GOT3 (cell line): ENCODE measurements around the gene DLGAP5.

Source experiments
- DNase-seq: peaks from one replicate; lab custom pipeline; 2025; ENCODE audit warnings: mixed read lengths; lab: John Stamatoyannopoulos, UW

DLGAP5 gene

GRCh38 chr14:55128386-55129085, 62.8 kb downstream of the DLGAP5 start:
- no peak for DNase-seq

GRCh38 chr14:55127460-55127951, 63.9 kb downstream of the DLGAP5 start:
- no peak for DNase-seq

- DNase-seq: no peak
Observed at GRCh38 chr14:55126932-55127459, 64.4 kb downstream of the DLGAP5 start.

DNA sequence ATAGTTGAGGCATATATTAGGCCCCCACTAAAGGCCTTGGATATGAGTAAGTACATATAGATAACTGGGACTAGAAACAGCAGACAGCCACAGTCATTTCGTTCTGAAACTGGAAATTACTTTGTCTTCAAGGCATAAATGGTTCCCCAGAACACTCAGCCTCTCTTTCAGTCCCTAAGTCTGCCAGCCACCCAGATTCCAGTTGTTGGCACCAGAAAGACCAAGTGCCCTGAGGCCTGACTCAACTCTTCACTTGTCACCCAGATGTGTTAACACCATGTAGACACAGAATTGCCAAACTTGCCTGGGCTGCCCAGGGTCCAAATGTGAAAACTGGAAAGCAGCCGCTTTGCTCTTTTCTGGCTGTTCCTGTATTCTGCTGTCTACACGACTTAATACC, 65.4 kb downstream of the DLGAP5 start:
- no peak for DNase-seq

DNA sequence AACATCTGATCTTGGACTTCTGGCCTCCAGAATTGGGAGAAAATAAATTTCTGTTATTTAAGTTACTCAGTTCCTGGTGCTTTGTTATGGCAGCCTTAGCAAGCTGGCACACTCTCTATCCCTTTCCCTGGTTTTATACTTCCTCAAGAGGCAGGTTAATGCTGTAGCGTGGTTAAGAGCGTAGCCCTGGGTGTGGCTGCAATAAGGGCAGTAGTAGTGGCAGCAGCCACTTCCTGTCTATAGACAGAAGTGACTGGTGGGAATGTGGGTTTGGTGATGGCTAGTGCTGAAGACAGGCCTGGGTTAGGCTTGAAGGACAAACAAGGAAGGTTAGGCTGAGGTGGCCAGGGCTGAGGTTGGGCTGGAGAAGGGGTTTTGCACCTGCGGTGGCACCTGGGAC, 66.0 kb downstream of the DLGAP5 start:
- no peak for DNase-seq

GRCh38 chr14:55124774-55125386, 66.5 kb downstream of the DLGAP5 start:
- no peak for DNase-seq

DNA sequence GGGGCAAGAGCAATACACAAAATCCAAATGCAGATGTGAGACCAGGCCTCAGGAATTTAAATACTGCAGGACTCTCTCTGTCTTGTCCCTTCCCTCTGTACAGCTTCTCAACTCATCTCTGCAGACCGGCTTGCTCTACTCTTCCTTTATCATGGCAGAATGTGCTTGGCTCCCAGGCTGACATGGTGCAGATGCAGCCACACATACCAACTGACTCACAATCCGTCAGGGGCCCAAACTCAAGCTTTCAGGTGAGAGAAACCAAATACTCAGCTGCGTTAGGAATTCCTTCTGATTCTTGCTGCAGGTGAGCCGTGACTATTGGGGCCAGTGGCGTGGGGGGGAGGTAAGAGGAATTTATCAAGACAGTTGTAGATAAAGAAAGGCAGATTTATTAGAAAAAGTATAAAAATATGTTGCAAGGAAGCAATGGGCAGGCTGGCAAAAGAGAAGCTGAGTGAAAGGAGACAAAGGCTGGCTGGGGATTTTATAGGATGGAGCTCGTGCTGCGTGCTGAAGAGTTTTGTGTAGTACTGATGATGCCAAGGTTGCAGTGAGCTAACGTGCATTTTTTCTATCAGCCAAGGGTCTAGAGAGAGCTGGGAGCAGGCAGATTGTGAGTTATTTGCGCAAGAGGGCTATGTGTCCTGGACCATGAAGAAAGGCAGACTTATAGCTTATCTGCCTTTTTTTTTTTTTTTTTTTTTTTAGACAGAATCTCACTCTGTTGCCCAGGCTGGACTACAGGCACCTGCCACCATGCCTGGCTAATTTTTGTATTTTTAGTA, 67.3 kb downstream of the DLGAP5 start:
- DNase-seq: no peak

DNA sequence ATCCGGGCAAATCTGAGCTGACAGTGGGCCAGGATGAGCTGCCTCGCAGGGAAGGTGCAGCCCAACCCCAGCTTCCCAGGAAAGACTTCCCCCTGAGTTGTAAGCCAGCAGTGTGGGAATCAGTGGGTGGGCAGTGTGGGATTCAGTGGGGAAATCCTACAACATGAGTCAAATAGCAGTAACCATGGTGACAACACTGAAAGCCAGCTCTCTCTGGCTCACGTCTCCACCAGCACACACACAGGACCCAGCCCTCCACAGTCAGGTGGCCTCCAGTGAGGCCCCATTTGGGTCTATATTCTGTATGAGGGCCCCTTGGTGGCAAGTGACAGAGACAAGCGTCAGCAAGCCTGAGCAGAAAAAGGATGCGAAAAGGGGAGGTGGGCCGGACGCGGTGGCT, 68.3 kb downstream of the DLGAP5 start:
- no peak for DNase-seq

- no peak for DNase-seq
Observed at GRCh38 chr14:55122440-55122986, 68.9 kb downstream of the DLGAP5 start.

DNA sequence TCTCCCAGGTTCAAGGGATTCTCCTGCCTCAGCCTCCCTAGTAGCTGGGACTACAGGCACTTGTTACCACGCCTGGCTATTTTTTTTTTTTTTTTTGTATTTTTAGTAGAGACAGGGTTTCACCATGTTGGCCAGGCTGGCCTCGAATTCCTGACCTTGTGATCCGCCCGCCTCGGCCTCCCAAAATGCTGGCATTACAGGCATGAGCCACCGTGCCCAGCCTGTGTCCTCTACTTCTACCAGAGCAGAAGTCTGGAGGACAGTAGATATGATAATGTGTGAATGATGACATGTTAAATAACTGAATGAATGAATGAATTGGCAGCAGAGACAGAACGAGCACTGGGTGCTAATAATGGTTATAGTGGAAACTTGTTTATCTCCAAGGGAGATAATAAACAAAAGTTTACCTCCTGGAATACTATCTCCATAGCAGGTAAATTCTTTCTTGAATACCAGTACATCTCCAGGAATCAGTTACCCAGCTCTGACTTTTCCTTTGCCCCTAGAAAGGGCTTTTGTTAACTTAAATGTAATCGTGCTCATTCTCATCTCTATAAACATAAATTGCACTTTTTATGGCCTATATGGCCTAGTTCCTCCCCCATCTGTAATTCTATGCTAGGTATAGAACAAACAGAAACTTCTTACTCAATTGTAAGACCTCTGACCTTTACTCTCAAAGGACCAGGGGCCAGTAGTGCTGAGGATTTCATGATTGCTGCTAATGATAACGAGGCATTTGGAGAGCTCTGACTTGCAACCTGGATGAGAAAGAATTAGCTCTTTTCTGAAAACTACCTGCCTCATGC, 69.6 kb downstream of the DLGAP5 start:
- no peak for DNase-seq

DNA sequence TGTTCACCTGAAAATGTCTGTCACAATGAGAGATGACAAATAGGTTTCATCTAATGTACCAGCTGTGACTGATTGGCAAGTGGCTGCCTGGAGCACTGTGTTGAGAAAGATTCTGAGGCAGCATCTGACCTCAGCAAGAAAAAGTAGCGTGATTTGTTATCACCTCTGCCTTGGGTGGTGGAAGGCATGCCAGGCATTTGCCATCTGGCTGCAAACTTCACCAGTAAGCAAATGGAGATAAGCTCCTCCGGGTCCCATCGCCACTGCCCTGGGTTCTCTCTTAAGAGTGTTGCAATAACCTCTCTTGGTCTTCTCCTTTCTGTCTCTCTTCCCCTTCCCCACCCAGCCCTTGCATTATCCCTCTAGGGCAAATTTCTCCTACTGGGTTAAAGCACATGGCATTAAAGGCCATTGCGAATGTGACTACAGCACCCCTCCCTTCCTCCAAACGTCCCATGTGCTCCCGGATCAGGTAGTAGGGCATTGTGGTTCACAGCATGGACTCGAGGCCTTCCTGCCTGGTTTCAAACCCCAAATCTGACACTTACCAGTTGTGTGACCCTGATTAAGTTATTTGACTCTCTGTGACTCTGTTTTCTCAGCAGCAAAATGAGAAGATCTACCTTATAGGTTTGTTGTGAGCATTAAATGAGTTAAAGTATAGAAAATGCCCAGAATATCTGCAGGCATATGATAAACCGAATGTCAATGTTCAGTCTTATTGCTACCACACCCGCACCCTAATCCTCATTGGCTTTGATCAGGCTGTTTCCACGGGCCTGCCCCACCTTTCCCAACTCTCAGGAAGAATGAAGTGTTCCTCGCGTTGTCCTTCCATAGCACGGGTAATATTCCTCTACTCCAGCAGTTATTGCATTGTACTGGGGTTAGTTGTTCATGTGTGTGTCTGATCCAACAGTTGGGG, 70.6 kb downstream of the DLGAP5 start:
- no peak for DNase-seq

- no peak for DNase-seq
Observed at GRCh38 chr14:55118761-55119160, 72.6 kb downstream of the DLGAP5 start.

DNA sequence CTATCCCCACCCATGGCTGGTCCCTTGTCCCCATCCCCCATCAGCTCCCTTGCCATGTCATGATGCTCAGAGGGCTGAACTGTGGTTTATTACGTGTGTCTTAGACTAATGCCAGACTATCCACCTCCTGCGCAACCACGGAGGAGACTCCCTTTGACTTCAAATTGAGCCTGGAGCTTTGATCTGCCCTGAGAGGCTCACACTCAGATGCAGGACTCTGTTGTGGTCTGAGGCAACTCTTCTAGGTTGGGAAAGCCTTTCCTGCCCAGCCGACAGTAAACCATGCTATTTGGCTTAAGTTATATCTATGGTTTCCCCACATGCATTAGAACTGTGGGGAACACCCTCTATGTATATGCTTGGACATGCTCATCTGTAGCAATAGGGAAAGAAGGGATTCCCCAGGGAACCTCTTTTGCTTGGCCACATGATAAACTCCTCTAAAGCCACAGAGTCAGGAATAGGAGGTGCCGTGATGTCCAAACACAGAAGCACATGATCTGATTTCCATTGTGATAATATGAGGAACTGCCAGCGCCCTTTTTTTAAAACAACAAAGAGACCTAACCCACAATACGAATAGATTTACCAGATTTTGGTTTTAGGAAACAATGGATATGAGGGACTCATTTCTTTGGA, 73.5 kb downstream of the DLGAP5 start:
- no peak for DNase-seq

DNA sequence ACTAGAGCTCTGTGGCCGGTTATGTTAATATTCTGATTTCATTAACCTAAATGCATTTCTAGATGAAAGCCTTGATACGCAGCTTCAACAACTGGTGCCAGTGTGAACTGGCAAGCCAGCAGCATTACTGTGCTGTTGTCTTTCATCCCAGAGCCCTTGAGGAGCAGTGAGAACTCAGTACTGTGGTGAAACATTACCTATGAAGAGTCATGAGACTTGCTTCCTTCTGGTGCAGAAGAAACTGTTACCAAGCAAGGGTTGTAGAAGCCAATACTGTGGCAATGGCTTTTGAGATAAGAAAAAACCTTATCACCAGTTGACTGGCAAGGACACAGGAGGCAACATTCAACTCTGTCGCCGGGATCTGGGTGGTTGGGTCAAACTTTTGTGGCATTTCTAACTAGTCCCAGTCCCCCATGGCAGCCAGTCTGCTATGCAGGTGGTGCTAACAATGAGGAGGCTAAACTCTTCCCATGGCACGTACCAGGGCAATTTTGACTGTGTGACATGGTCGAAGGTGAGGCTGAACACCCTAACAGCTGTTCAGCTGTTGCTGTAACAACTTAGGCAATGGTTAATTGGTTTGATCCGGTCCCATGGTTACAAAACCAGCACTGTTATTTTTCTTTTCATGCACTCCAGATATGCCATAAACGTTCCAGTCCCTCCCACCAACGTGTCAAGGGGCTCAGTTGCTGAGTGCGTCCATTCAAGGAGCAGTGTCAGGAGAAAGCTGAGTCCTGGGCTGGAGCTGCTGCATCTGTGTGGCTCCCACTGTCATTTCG, 74.9 kb downstream of the DLGAP5 start:
- DNase-seq: no peak

- DNase-seq: no peak
Observed at GRCh38 chr14:55115861-55116245, 75.5 kb downstream of the DLGAP5 start.

DNA sequence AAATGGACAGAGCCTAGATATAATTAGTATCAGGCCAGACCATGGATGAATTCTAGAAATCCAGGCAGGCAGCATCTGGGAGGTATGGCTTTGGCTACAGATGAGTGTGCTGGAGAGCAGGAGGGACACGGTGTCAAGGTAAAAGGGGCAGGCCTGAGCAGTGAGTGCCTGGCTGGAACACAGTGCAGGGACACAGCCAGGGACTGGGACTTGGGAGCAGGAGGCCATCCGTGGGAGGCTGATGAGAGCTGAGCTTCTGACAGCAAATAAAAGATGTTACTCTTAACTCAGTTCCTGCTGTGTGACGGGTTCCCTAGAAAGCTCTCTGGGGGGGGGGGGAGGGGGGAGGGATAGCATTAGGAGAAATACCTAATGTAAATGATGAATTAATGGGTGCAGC, 75.9 kb downstream of the DLGAP5 start:
- no peak for DNase-seq

GRCh38 chr14:55114720-55115119, 76.7 kb downstream of the DLGAP5 start:
- DNase-seq: no peak

DNA sequence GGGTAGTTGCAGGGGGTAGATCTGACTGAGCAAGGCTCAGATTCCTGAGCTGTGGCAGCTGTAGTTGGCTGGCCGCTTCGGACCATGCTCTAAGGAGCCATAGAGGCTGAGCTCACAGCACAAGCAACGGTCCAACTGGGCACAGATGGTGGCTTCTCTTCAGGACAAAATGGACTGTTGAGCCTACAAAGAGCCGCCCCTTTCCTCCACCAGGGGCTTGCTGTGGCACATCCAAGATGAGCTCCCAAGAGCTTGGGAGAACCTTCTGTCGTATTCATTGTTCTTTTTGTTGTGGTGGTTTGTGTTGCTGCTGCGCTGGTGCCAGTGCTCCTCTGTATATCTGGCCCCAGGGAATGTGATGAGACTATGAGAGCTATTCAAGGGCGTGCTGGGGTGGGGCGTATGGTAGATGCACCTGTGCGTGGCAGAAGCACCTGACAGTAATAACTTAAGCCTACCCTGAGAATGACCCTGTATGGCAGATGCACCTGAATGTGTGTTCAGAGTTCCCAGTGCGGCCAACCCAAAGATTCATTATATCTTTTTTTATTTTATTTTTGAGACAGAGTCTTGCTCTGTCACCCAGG, 80.2 kb downstream of the DLGAP5 start:
- no peak for DNase-seq

- no peak for DNase-seq
Observed at GRCh38 chr14:55109836-55110235, 81.5 kb downstream of the DLGAP5 start.
